ENCODE data around the gene VAV1. TPM values are rescaled to one million over a fixed set of nuclear protein-coding genes. Genes with fewer than 3 reads are reported as not detected.
A peak's percentile ranks its signal among the peaks of the same experiment; 100 is the strongest.

The VAV1 gene
- total and polyA plus RNA-seq, 2 of the 13 experiments (the other 11 are each of a cell fraction or from before 2014, with no cell fraction given), result not detected

DNA sequence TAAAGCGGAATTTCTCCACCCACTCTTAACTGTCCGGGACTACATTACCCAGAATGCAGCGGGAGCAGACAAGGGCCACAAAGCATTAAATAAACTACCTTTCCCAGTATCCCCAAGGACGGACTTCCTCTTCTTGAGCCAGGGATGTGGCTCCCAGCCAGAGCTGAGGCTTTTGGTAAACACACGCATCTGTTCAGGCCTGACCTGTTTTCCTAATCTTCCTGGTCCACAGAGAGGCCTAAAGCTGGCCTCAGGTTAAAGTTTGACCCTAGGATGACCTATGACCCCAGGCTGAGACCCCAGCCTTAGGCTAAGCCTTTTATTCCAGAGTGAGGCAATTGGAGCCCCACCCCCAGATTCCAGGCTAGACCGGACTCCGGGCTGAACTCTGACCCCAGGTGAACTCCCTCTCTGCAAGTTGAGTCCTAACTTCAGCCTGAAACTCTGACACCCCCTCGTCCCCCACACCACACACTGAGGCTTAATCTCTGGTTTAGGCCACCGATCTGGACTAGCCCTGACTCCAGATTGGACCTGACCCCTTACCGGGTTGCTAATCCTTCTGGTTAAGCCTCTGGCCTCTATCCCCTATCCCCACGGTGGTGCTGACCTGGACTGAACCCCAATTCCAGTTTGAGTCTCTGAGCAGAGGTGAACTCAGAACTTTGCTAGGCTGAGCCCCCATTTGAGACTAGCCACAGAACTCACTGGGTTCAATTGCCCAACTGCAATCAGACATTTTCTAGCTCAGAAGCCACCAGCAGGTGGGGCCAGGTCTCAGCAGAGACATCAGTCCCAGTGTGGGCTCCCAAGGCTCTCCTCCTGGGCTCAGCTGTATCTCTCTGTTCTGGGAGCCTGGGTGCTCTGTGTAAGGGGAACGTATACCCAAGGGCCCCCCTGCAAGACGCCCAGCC lies 34.4 kb upstream of the VAV1 start (continued):
- no peak; the same call in 1 of the 2 replicates for TF ChIP-seq MEF2D (CRISPR knock-in tag; IDR thresholded peaks at IDR 0.05)
- TF ChIP-seq, protein P1, sequence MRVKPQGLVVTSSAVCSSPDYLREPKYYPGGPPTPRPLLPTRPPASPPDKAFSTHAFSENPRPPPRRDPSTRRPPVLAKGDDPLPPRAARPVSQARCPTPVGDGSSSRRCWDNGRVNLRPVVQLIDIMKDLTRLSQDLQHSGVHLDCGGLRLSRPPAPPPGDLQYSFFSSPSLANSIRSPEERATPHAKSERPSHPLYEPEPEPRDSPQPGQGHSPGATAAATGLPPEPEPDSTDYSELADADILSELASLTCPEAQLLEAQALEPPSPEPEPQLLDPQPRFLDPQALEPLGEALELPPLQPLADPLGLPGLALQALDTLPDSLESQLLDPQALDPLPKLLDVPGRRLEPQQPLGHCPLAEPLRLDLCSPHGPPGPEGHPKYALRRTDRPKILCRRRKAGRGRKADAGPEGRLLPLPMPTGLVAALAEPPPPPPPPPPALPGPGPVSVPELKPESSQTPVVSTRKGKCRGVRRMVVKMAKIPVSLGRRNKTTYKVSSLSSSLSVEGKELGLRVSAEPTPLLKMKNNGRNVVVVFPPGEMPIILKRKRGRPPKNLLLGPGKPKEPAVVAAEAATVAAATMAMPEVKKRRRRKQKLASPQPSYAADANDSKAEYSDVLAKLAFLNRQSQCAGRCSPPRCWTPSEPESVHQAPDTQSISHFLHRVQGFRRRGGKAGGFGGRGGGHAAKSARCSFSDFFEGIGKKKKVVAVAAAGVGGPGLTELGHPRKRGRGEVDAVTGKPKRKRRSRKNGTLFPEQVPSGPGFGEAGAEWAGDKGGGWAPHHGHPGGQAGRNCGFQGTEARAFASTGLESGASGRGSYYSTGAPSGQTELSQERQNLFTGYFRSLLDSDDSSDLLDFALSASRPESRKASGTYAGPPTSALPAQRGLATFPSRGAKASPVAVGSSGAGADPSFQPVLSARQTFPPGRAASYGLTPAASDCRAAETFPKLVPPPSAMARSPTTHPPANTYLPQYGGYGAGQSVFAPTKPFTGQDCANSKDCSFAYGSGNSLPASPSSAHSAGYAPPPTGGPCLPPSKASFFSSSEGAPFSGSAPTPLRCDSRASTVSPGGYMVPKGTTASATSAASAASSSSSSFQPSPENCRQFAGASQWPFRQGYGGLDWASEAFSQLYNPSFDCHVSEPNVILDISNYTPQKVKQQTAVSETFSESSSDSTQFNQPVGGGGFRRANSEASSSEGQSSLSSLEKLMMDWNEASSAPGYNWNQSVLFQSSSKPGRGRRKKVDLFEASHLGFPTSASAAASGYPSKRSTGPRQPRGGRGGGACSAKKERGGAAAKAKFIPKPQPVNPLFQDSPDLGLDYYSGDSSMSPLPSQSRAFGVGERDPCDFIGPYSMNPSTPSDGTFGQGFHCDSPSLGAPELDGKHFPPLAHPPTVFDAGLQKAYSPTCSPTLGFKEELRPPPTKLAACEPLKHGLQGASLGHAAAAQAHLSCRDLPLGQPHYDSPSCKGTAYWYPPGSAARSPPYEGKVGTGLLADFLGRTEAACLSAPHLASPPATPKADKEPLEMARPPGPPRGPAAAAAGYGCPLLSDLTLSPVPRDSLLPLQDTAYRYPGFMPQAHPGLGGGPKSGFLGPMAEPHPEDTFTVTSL (CRISPR knock-in tag; IDR thresholded peaks at IDR 0.05; ENCODE audit: borderline replicate concordance), result no peak
- no peak for TF ChIP-seq MED8 (CRISPR knock-in tag; IDR thresholded peaks at IDR 0.05; ENCODE audit: insufficient replicate concordance)
- 0 out of 2 replicates have a peak, but pooled peaks have one; percentile 37 for TF ChIP-seq TEAD2 (CRISPR knock-in tag; IDR thresholded peaks at IDR 0.05)
- TF ChIP-seq, protein P2, sequence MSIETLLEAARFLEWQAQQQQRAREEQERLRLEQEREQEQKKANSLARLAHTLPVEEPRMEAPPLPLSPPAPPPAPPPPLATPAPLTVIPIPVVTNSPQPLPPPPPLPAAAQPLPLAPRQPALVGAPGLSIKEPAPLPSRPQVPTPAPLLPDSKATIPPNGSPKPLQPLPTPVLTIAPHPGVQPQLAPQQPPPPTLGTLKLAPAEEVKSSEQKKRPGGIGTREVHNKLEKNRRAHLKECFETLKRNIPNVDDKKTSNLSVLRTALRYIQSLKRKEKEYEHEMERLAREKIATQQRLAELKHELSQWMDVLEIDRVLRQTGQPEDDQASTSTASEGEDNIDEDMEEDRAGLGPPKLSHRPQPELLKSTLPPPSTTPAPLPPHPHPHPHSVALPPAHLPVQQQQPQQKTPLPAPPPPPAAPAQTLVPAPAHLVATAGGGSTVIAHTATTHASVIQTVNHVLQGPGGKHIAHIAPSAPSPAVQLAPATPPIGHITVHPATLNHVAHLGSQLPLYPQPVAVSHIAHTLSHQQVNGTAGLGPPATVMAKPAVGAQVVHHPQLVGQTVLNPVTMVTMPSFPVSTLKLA (IDR thresholded peaks at IDR 0.05), result no peak
- TF ChIP-seq ZMYM3 (CRISPR knock-in tag; IDR thresholded peaks at IDR 0.05), result no peak
- TF ChIP-seq, protein P3, sequence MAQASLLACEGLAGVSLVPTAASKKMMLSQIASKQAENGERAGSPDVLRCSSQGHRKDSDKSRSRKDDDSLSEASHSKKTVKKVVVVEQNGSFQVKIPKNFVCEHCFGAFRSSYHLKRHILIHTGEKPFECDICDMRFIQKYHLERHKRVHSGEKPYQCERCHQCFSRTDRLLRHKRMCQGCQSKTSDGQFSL (CRISPR knock-in tag; IDR thresholded peaks at IDR 0.05), result no peak
- TF ChIP-seq, protein P4, sequence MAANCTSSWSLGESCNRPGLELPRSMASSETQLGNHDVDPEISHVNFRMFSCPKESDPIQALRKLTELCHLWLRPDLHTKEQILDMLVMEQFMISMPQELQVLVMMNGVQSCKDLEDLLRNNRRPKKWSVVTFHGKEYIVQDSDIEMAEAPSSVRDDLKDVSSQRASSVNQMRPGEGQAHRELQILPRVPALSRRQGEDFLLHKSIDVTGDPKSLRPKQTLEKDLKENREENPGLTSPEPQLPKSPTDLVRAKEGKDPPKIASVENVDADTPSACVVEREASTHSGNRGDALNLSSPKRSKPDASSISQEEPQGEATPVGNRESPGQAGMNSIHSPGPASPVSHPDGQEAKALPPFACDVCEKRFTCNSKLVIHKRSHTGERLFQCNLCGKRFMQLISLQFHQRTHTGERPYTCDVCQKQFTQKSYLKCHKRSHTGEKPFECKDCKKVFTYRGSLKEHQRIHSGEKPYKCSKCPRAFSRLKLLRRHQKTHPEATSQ (CRISPR knock-in tag; IDR thresholded peaks at IDR 0.05; ENCODE audit: borderline replicate concordance), result no peak
- no peak for TF ChIP-seq ZFAT (CRISPR knock-in tag; conservative IDR thresholded peaks at IDR 0.05)
- TF ChIP-seq ATRX (CRISPR knock-in tag; IDR thresholded peaks at IDR 0.05; ENCODE audit: borderline replicate concordance), result no peak
- TF ChIP-seq ZFP1 (CRISPR knock-in tag; IDR thresholded peaks at IDR 0.05), result peak; percentile 53; the same call in 1 of the 2 replicates
- no peak for TF ChIP-seq ZNF782 (CRISPR knock-in tag; IDR thresholded peaks at IDR 0.05; ENCODE audit: borderline replicate concordance)
- no peak for TF ChIP-seq KDM4B (CRISPR knock-in tag; IDR thresholded peaks at IDR 0.05)
- TF ChIP-seq ZNF605 (CRISPR knock-in tag; IDR thresholded peaks at IDR 0.05), result peak; percentile 53; the same call in 1 of the 2 replicates
- TF ChIP-seq TEAD3 (CRISPR knock-in tag; optimal IDR thresholded peaks at IDR 0.05; ENCODE audit: borderline replicate concordance), result peak; percentile 71
- no peak for TF ChIP-seq ZNF563 (CRISPR knock-in tag; IDR thresholded peaks at IDR 0.05)
- no peak for TF ChIP-seq PLRG1 (conservative IDR thresholded peaks at IDR 0.05)
- no peak for TF ChIP-seq SIX4 (CRISPR knock-in tag; IDR thresholded peaks at IDR 0.05)
- no peak for TF ChIP-seq GZF1 (CRISPR knock-in tag; IDR thresholded peaks at IDR 0.05)
- TF ChIP-seq CBX1 (IDR thresholded peaks at IDR 0.05; ENCODE audit: low read depth), result no peak
- no peak for TF ChIP-seq ZZZ3 (CRISPR knock-in tag; IDR thresholded peaks at IDR 0.05; ENCODE audit: borderline replicate concordance)
- TF ChIP-seq ZNF44 (CRISPR knock-in tag; IDR thresholded peaks at IDR 0.05), result no peak
